GM10248 (cell line): ENCODE data around the gene C1QTNF5.
A peak's percentile ranks its signal among the peaks of the same experiment; 100 is the strongest.

Source experiments
- CTCF ChIA-PET: fragments of 300-600 bp; sonication (Branson Sonifier 250); formaldehyde crosslinking; extraction: SDS; loops from one replicate; lab custom pipeline; 2021; ENCODE audit warnings: antibody characterized with exemption; lab: Yijun Ruan, JAX
- POLR2A ChIA-PET: fragments of 350-650 bp; sonication (Branson Sonifier 250); formaldehyde crosslinking; extraction: SDS; loops from one replicate; lab custom pipeline; 2020; ENCODE audit warnings: antibody characterized with exemption; lab: Yijun Ruan, JAX
- DNase-seq: peaks from one replicate; pipeline ENCODE4 v3.0.0; 2012; ENCODE audit errors: extremely low spot score
- CTCF ChIP-seq: IDR thresholded peaks from 2 replicates; pipeline ENCODE4 v1.5.1; 2012; ENCODE audit warnings: mild to moderate bottlenecking, low read depth; ENCODE audit errors: extremely low read depth, missing control alignments, control extremely low read depth

Gene C1QTNF5

GRCh38 chr11:119320240-119320775 lies 20.4 kb downstream of the C1QTNF5 start:
- ChIA-PET POLR2A (interaction anchor here (1.0 kb wide), 1 partner anchor 225 kb away, joined by 3 read pairs; a partner anchor contains a TSS), CTCF (interaction anchor here (1.0 to 6.7 kb wide), 21 partner anchors 13 to 264 kb away, joined by 3 to 131 read pairs (median 5); partner anchors contain the start of genes C1QTNF5, C2CD2L, CBL and MFRP)
- TF ChIP-seq CTCF: no peak
- no peak for DNase-seq

GRCh38 chr11:119319700-119320239 lies 20.9 kb downstream of the C1QTNF5 start:
- ChIA-PET POLR2A (no interaction called here), CTCF (interaction anchor here (0.8 to 6.7 kb wide), 4 partner anchors 13 to 123 kb away, joined by 3 to 131 read pairs (median 3); partner anchors contain the start of gene C1QTNF5)
- no peak for DNase-seq
- no peak for TF ChIP-seq CTCF

- POLR2A ChIA-PET: no interaction called here
- CTCF ChIA-PET: interaction anchor here (0.8 to 6.7 kb wide), 4 partner anchors 12 to 122 kb away, joined by 3 to 131 read pairs (median 3); partner anchors contain the start of gene C1QTNF5
- TF ChIP-seq CTCF: no peak
Observed at GRCh38 chr11:119319136-119319699, 21.5 kb downstream of the C1QTNF5 start.

GRCh38 chr11:119318240-119319135 lies 22.2 kb downstream of the C1QTNF5 start:
- TF ChIP-seq CTCF: no peak
- CTCF ChIA-PET: interaction anchor here (1.2 to 6.7 kb wide), 3 partner anchors 11 to 121 kb away, joined by 3 to 131 read pairs (median 3); partner anchors contain the start of gene C1QTNF5
- POLR2A ChIA-PET: interaction anchor here (0.7 kb wide), 1 partner anchor 207 kb away, joined by 4 read pairs; no protein-coding TSS in a partner anchor
- DNase-seq: peak; percentile 76

More at GRCh38 chr11:119319136-119319699, 21.5 kb downstream of the C1QTNF5 start:
- no peak for DNase-seq

GRCh38 chr11:119317592-119318239 lies 23.0 kb downstream of the C1QTNF5 start:
- CTCF ChIA-PET: interaction anchor here (1.6 kb wide), 1 partner anchor 8 kb away, joined by 6 read pairs; no protein-coding TSS in a partner anchor
- DNase-seq: no peak
- POLR2A ChIA-PET: interaction anchor here (1.4 kb wide), 1 partner anchor 9 kb away, joined by 4 read pairs; no protein-coding TSS in a partner anchor
- TF ChIP-seq CTCF: no peak
